GM19463 (cell line): ENCODE measurements around the gene MEGF6.

Experiments used
- ATAC-seq: cut with Tn5 transposase; IDR thresholded peaks from one replicate; pipeline ENCODE4 v1.9.1; 2021; ENCODE audit warnings: mild to moderate bottlenecking, moderate library complexity; ENCODE audit not compliant: unreplicated experiment

The MEGF6 gene

DNA sequence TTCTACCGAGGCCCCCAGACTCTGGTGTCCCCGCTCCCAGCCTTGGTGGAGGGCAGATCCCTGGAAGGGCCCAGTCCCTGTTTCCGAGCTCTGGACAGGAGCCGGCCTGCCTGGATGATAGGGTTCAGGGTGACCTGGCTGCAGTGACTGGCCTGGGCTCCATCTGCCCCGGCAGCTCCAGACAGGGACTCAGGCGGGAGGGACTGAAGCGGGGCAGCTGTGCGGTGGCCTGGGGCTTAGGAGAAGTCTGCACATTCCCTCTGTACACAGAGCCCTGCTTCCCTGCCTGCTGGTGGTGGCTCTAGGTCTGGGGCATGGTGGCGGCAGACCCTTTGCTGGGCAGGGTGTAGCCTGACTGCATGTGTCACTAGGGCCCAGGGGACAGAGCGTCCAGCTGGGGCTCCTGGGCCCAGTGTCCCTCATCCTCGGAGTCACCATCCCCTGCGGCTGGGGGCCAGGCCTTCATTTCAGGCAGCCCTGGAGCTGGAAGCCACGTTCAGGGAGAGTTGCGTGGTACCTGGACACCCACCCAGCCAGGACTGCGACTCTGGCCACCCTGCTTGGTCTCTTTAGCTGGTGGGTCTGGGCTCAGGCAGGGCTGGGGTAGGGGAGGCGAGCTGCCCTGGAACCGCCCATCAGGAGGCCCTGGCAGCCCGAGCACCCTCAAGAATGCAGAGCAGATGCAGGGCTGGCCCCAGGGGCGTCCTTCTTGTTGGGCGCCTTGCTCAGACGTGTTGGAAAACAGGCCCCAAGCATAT, 147.2 kb downstream of the MEGF6 start:
- ATAC-seq = no peak

- no peak for ATAC-seq
These were observed 147.9 kb downstream of the MEGF6 start for GRCh38 chr1:3463408-3463863.

DNA sequence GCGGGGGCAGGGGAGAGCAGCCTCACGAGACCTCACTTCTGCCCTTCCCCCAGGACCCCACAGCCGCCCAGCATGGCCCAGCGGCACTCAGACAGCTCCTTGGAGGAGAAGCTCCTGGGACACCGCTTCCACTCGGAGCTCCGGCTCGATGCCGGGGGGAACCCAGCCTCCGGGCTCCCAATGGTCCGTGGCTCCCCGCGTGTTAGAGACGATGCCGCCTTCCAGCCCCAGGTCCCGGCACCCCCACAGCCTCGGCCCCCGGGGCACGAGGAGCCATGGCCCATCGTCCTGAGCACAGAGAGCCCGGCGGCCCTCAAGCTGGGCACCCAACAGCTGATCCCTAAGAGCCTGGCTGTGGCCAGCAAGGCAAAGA, 148.3 kb downstream of the MEGF6 start:
- ATAC-seq = no peak

DNA sequence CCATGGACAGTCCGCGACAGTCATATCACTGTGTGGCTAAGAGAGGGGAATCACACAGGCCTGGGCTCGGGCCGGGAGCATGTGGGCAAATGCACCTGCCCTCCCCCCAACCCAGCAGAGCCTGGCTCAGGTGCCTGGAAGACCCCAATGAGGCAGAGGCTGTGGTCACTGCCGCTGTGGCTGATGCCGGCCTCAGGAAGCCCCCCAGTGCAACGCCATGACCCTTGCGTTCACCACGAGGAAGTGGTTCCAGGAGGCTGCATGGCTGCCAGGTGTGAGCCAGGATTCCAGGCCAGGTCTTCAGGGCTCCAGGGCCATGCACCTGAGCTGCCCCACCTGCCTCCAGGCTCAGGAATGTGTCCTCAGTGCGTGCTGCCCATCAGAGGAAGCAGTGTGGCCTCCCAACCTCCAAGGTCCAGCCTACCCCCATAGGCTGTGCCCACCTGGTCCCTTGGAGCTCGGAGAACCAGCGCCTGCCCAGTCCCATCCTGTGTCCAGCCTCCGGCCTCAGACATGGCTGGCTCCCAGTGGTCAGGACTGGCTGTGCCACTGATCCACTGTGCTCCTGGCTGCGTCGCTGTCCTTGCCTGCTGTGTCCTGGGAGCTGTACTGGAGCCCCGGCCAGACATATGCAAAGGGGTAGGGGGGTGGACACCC, 148.8 kb downstream of the MEGF6 start:
- ATAC-seq = no peak

- ATAC-seq = no peak
These were observed 149.4 kb downstream of the MEGF6 start for GRCh38 chr1:3461934-3462275.

DNA sequence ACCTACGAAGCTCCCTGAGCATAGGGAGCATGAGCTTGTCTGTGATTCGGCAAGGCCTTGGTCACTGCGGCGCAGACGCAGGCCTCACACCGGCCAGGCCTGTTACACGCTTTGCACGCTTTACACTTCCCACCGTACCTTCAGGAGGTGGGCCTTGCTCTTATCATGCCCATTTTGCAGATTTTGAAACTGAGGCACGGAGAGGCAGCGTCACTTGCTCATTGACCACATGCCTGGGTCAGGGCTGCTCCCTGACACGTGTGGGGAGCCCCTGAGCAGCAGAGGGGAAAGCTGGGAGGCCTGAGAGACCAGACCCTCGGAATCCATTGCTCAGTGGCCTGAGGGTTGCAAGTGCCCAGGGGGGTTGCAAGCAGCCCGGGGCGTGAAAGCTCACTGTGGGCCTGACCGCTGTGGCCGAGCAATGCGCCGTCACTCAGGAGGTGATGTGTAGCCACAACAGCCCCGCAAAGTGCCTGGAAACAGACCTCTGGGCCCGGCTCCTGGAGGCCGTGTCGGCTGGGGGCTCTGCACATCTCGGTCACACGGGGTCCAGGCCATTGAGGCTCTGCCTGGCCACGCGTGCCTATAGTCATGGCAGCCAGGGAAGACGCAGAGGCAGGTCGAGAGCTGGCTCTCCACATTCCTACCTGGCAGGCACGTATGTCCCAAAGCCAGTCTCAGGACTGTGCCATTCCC, 149.9 kb downstream of the MEGF6 start:
- no peak for ATAC-seq

DNA sequence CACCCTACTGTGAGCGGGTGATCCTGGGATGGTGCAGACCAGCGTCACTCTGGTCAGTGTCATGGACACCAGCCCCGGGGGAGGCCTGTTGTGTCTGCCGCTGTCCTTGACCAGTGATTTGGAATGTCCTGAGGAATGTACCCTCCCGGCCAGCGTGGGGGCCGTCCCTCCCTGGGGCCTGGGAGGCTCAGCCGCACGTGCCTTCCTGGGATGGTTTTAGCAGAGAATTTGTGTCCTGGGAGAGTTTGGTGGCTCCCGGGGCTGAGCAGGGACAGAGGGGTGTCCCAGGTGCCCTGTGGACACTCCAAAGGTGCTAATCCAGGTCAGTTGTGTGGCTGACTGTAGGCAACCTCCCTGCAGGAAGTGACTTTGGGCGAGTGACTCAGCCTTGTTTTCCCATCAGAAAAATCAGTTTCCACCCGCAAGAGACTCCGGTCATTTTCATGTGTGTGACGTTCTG, 150.6 kb downstream of the MEGF6 start:
- no peak for ATAC-seq

- ATAC-seq = no peak
These were observed 151.2 kb downstream of the MEGF6 start for GRCh38 chr1:3459940-3460671.

- no peak for ATAC-seq
These were observed 152.0 kb downstream of the MEGF6 start for GRCh38 chr1:3459051-3459908.

GRCh38 chr1:3457910-3458883, 153.1 kb downstream of the MEGF6 start:
- ATAC-seq = no peak

DNA sequence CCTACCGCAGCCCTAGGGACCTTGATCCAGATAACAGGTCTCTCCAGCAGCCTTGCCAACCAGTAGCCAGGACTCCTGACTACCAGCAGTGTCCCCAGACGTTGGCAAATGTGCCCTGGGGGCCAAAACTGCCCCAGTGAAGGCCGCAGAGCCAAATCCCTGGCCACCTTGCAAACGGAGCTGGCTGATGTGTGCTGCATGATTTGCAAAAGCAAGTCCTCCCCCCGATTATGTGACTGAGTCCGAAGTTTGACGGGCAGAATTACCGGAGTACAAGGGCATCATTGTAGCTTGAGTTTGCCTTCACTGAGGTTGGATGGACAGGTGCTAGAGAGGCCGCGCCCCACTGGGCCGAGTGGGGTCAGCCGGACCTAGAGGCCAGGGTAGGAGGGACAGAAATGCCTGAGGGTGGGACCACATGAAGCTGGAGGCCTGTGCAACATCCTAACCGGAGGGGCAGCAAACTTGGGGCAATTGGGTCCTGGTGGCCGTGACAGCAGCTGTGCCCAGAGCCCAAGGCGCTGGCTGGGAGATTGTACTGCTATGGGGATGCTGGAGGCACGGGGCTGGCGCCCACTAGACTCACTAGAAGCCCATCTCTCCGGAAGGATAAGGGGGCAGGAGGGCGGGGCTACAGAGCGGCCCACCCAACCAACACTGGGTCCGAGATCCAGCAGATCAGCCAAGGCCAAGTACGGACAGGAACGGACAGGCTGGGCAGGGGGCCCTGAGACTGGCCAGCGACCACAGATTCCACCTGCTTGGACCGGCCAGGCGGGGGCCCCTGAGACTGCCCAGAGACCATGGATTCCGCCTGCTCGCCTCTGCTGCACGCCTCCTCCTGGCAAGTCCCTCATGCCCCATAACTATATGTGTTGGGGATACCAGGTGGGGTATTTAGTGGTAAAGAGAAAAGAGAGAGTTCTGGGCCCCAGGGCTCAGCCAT, 154.1 kb downstream of the MEGF6 start:
- ATAC-seq = no peak

- ATAC-seq = no peak
These were observed 154.8 kb downstream of the MEGF6 start for GRCh38 chr1:3456449-3456963.

GRCh38 chr1:3455670-3456448, 155.4 kb downstream of the MEGF6 start:
- no peak for ATAC-seq

DNA sequence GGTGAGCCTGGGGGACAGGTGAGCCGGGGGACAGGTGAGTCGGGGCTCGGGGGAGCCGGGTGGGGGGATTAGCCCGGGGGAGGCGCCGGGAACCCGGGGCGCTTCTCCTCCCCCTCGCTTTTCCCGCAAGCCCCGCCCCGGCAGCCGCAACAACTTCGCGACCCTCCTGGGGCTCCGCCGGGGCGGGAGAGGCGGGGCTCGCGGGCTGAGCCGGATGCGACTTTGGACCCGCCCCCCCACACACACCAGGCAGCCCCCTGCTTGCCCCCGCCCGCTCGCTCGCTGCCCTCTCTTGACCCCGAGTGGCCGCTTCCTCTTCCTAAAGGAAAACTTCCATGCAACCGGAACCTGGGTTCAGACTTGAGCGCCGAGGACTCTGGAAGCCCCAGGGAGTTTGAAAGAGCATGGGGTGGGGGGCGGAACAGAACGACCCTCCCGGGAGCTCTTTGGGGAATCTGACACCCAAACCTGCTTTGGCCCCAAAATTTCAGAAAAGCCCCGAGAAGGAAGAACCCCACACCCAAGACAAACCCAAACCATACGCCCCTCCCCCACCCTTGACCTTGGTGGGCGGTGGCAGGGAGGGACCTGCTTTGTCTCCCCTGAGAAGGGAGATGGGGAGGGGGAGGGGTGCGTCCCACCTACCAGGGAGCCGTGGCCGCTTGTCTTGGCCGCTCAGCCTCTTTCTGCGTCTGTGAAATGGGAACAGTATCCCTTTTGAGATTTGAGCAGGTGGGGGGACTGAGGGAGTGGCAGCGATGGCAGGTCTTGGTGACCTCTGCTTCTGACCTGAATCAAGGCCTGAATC, 156.3 kb downstream of the MEGF6 start:
- ATAC-seq = no peak

DNA sequence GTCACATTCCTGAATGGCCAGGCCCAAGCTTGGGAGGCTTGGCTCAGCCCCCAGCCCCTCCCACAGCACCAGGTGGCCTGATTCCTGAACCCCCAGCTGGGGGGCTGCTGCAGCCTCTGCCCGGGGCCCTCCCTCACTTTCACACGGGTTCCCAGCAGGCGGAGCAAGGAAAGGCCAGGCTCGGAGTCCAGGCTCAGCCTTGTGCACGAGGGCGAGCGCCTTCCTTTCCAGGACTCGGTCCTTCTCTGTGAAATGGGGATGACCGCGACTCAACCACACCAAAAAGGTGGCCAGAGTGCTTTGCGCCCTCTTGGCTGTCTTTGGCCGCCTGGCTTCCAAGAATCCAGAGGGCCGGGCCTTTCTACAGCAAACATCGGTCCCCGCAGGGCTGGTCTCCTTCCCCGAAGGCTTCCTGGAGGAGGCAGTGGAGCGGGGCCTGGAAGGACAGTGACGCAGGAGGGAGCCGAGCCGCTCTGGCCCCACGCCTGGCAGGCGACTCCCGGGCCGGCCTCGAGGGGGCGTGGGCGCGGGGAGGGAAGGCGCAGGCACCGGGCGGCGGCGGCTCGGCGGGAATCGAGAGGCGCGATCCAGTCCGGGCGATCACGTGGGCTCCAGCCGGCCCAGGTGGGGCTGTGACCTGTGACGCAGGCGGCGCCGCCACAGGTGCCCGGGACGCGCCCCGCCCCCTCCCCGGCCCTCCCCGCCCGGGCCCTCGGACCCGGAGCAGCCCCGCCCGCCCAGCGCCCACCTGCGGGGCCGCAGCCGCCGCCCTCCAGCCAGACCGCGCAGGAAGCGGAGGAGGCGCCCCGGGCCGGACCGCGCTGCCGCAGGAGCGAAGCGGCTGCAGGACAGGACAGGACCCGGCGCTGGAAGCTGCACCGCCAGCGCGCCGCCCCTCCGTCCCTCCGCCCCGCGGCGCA, 157.2 kb downstream of the MEGF6 start, which contains the start of gene ARHGEF16:
ARHGEF16 (plus strand) TSS at position 775 of the 920 bp plus-strand sequence. CDS start 8,420 bp downstream, outside the sequence.
- ATAC-seq = no peak
